Measurements from ENCODE around the gene SLC6A1.

- TF ChIP-seq USF2 (IDR thresholded peaks at IDR 0.05; ENCODE audit: low read depth, low read length) (no peak), MXI1 (IDR thresholded peaks at IDR 0.05; ENCODE audit: borderline replicate concordance, low read depth, low read length) (no peak), POLR2A (IDR thresholded peaks at IDR 0.05; ENCODE audit: low read depth, low read length) (no peak), CTCF (conservative IDR thresholded peaks at IDR 0.05; ENCODE audit: low read depth, low read length) (no peak), CEBPB (IDR thresholded peaks at IDR 0.05; ENCODE audit: low read depth, low read length) (no peak), MAZ (IDR thresholded peaks at IDR 0.05; ENCODE audit: borderline replicate concordance, low read depth, low read length) (no peak), RAD21 (IDR thresholded peaks at IDR 0.05; ENCODE audit: low read length) (no peak), SMC3 (IDR thresholded peaks at IDR 0.05; ENCODE audit: low read depth, low read length) (no peak)
These were observed 40.0 kb upstream of the SLC6A1 start for GRCh38 chr3:10952525-10952924.

Measured in IMR-90 (cell line).